ENCODE data around the gene ZC3H12D.
"Not testable (repeated sequence)": the region's sequence is repeated elsewhere in the genome, so short reads cannot be mapped to it uniquely, and the experiment has no call there.

Gene ZC3H12D

GRCh38 chr6:149444360-149445094, 40.3 kb downstream of the ZC3H12D start:
- in situ Hi-C loops (cut with MboI; ENCODE audit: low sequenced_read_pairs) = not testable (repeated sequence)

GRCh38 chr6:149443411-149444181, 41.2 kb downstream of the ZC3H12D start:
- in situ Hi-C loops (cut with MboI; ENCODE audit: low sequenced_read_pairs) = no loop called here

GRCh38 chr6:149441740-149442139, 43.1 kb downstream of the ZC3H12D start:
- in situ Hi-C loops (cut with MboI; ENCODE audit: low sequenced_read_pairs) = no loop called here

- in situ Hi-C loops (cut with MboI; ENCODE audit: low sequenced_read_pairs) = no loop called here
Observed at GRCh38 chr6:149440735-149441671, 43.8 kb downstream of the ZC3H12D start.

GRCh38 chr6:149439626-149440025, 45.2 kb downstream of the ZC3H12D start:
- in situ Hi-C loops (cut with MboI; ENCODE audit: low sequenced_read_pairs) = no loop called here

DNA sequence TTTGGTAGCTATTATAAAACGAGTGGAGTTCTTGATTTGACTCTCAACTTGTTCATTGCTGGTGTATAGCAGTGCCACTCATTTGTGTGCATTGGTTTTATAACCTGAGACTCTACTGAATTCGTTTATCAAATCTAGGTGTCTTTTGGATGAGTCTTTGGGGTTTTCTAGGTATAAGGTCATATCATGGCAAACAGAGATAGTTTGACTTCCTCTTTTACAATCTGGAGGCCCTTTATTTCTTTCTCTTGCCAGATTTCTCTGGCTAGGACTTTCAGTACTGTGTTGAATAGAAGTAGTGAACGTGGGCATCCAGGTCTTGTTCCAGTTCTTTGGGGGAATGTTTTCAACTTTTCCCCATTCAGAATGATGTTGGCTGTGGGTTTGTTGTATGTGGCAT, 46.0 kb downstream of the ZC3H12D start:
- in situ Hi-C loops (cut with MboI; ENCODE audit: low sequenced_read_pairs) = no loop called here

DNA sequence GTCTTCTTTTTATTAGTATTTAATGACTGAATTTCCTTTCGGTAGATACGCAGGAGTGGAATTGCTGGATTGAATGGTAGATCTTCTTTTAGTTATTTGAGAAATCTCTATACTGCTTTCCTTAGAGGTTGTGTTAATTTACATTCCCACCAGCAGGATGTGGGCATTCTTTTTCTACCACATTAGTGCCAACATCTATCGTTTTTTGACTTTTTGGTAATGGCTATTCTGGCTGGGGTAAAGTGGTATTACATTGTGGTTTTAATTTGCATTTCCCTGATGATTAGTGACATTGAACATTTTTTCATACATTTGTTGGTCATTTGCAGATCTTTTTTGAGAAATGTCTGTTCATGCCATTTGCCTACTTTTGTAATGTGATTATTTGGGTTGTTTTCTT, 47.6 kb downstream of the ZC3H12D start:
- in situ Hi-C loops (cut with MboI; ENCODE audit: low sequenced_read_pairs) = no loop called here

DNA sequence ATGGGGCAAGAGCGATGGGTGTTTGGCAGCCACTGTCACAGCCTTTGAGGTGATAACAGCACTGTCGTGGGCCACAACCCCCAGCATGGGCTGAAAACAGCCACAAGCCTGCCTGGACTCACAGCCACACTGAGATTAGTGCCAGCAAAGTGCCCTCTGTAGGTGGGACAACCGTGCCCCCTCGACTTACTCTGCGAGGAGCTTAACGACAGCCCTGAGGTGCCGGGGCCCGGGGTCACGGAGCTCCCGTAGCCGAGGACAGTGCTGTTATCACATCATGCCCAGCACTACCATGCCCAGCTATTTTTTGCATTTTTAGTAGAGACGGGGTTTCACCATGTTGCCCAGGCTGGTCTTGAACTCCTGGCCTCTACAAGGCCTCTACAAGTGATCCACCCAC, 48.2 kb downstream of the ZC3H12D start:
- in situ Hi-C loops (cut with MboI; ENCODE audit: low sequenced_read_pairs) = no loop called here

DNA sequence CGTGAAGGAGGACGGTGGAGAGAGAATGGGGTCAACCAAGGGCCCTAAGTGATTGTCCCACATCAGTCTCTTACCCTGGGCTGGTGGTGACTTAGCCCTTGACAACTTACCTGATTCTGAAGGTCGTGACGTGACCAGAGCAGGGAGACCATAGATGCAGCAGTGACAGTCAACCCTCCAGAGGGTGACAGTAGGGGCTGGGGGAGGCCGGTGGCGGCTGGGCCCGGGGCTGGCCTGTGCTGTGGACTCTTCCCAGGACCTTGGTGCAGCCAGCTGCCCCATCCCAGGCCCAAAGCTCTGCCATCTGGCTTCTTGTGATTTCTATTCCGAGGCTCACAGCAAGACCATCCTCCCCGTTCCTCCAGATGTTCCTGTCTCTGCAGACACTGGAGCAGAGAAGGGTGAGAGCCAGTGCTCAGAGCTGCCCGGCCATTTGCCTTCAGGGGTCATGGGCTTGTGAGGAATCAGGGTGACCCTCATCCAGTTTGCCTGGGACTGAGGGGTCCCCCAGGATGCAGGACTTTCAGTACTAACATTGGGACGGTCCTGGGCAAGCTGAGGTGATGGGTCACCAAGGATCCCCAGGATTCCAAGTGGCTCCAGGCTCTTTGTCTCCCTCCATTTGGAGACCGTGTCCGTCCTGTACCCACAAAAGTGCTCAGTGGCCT, 48.8 kb downstream of the ZC3H12D start:
- in situ Hi-C loops (cut with MboI; ENCODE audit: low sequenced_read_pairs) = no loop called here

GRCh38 chr6:149433881-149434280, 50.9 kb downstream of the ZC3H12D start:
- in situ Hi-C loops (cut with MboI; ENCODE audit: low sequenced_read_pairs) = no loop called here

GRCh38 chr6:149433405-149433804, 51.4 kb downstream of the ZC3H12D start:
- in situ Hi-C loops (cut with MboI; ENCODE audit: low sequenced_read_pairs) = no loop called here

DNA sequence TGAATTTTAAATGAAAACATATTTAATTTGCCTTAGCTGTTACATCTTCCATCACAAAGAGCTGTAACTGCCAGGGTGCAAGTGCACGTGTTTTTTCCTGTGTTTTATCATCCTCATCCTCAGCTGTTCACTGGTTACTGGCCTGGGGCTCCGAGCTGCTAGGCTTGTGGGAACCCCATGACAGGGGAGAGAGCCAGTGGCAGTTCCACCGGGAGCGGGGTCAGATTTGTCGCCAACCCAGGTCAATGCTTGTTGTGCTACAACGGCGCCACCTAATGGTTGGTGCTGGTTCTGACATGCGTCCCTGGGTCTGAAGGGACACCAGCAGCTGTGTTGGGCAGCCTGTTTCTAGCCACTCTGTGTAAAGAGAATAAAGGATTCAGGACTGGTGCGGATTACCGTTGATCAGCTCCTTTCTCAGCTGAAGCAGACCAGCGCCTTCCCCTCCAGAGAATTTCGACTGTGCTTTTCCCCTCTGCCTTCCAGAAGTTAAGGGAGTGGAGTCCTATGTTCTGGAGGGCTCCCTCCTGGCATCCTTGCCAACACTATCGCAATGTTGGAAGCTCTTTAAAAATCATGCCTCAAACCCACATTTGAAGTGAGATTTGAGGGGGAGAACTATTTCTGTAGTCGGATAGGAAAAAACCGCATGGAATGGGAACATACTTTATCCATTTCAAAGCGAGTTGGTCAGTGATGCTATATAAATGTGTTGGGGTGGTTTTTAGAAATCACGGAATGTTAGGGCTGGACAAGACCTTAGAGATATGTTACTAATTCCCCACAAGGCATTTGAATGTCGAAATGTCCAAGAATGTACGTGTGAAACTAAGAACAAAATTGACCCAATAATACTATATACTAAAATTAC, 52.7 kb downstream of the ZC3H12D start:
- in situ Hi-C loops (cut with MboI; ENCODE audit: low sequenced_read_pairs) = no loop called here

DNA sequence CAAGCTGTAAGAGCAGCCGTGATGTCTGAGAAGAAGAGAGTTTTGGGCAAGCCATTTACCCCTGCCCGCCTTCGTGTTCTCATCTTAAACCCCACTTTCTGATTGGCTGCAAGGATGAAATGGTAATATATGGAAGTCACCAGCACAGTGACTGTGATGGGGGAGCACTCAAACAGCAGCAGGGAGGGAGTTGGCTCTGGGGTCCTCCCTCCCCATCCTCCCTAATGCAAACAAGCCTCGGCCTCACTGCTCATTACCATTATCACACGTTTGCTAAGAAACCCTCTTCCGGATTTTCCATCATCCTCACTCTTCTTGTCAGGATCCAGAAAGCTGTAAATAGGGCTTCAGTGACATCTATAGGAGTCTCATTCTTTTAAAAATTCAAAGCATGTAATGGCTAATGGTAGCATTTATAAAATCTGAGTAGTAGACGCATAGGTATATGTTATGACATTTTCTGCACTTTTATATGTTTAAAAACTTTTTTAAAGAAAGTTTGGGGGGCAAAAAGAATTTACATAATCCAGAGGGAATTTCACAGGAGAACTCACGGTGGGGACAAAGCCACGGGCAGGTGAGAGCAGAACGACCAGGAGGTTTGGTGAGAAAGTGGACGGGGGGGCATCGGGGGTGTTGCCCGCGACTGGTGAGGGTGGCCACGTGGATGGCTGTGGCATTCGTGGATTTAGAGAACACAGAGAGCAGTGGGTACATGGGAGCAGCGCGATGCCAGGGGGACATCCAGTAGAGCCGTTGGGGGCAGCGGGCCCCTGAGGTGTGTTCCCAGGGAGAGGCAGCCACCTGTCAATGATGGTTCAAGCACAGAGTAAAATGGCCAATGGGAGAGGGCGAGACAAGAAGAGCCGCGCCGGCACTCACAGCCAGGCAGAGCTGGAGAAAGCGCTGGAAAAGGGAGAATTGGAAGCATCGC, 55.1 kb downstream of the ZC3H12D start:
- in situ Hi-C loops (cut with MboI; ENCODE audit: low sequenced_read_pairs) = loop anchor here (5.0 to 10.0 kb wide), 3 partner anchors 235 to 397 kb away; no protein-coding TSS in a partner anchor

DNA sequence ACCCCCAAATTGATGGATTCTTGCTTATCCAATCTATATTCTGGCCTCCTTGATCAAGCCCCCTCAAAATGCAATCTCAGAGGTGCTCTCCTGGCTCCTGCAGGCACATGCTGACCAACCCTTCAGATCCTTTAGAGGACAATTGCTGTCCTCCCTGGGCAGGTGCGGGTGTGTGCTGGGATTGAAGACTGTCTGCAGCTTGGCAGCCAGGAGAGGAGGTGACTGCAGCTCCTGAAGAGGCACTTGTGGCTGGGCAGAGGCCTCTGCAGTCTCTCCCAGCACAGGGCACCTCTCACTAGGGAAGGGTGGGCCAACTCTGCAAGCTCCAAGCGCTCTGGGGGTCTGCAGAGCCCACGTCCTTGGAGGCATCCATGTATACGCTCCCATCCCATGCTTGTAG, 56.2 kb downstream of the ZC3H12D start:
- in situ Hi-C loops (cut with MboI; ENCODE audit: low sequenced_read_pairs) = loop anchor here (5.0 to 10.0 kb wide), 3 partner anchors 234 to 396 kb away; no protein-coding TSS in a partner anchor

DNA sequence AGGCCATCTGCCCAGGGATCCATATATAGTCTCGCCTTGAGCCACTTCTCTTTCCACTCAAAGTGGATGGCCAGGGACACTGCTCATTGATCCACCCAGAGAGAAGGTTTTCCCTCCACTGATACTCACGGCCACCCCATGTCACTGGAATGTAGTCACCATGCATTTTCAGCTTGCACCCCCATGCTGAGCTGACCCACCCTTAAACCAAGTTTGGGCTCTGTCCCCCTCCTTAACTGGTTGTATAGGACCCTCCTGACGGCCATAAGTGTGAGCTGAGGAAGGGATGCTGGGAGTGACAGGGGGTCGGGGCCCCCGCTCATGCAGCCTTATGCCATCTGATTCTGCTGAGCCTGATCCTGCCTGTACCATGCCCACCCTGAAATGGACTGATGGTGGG, 59.1 kb downstream of the ZC3H12D start:
- in situ Hi-C loops (cut with MboI; ENCODE audit: low sequenced_read_pairs) = loop anchor here (5.0 to 10.0 kb wide), 3 partner anchors 231 to 393 kb away; no protein-coding TSS in a partner anchor

DNA sequence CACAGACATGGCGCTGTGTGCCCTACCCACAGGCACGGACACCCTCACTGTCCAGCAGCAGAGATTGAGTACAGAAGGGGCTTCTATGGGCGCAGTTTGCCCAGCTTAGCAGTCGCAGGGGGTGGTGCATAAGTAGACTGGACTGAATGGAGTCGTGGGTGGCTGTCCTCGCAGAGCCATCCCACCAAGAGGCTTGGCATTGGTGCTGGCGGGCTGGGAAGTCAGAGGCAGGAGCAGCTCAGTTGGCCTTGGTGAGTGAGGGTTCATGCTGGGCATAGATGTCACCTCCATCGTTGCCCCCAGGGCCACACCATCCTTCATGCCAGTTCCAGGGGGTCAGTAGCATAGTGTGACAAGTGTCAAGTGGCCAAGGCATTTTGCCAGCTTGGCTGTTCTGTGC, 59.6 kb downstream of the ZC3H12D start:
- in situ Hi-C loops (cut with MboI; ENCODE audit: low sequenced_read_pairs) = loop anchor here (5.0 to 10.0 kb wide), 3 partner anchors 230 to 393 kb away; no protein-coding TSS in a partner anchor

GRCh38 chr6:149423964-149424440, 60.8 kb downstream of the ZC3H12D start:
- in situ Hi-C loops (cut with MboI; ENCODE audit: low sequenced_read_pairs) = loop anchor here (10.0 kb wide), 1 partner anchor 229 kb away; no protein-coding TSS in a partner anchor

- in situ Hi-C loops (cut with MboI; ENCODE audit: low sequenced_read_pairs) = loop anchor here (10.0 kb wide), 1 partner anchor 228 kb away; no protein-coding TSS in a partner anchor
Observed at GRCh38 chr6:149422581-149422980, 62.2 kb downstream of the ZC3H12D start.
